ACC112 (cell line): ENCODE data around the gene HES4.

Source experiments
- H2AFZ ChIP-seq: fragments of 200-600 bp; sonication (generic); one replicate; pipeline ENCODE4 v1.6.0; 2017; ENCODE audit warnings: antibody characterized with exemption, low read length; ENCODE audit not compliant: unreplicated experiment
- H3K27ac ChIP-seq: fragments of 200-600 bp; sonication (generic); 2 replicates; pipeline ENCODE4 v1.5.1; 2014; ENCODE audit warnings: low read depth, mild to moderate bottlenecking, antibody characterized with exemption, low read length, moderate library complexity
- H3K27me3 ChIP-seq: fragments of 200-600 bp; sonication (generic); 2 replicates; pipeline ENCODE4 v1.6.1; 2014; ENCODE audit warnings: mild to moderate bottlenecking, antibody characterized with exemption, low read length, moderate library complexity, mixed read lengths; ENCODE audit not compliant: insufficient read depth
- H3K36me3 ChIP-seq: fragments of 200-600 bp; sonication (generic); 2 replicates; pipeline ENCODE4 v1.6.1; 2016; ENCODE audit warnings: mild to moderate bottlenecking, antibody characterized with exemption, low read length, moderate library complexity, mixed read lengths; ENCODE audit not compliant: insufficient read depth
- H3K4me1 ChIP-seq: fragments of 200-600 bp; sonication (generic); one replicate; pipeline ENCODE4 v1.6.1; 2016; ENCODE audit warnings: low read length, mixed read lengths; ENCODE audit not compliant: insufficient read depth, unreplicated experiment, control insufficient read depth
- H3K4me3 ChIP-seq: fragments of 200-600 bp; sonication (generic); 2 replicates; pipeline ENCODE4 v1.5.1; 2014; ENCODE audit warnings: mild to moderate bottlenecking, low read depth, low read length
- H3K79me2 ChIP-seq: fragments of 200-600 bp; sonication (generic); one replicate; pipeline ENCODE4 v1.6.0; 2016; ENCODE audit warnings: low read length; ENCODE audit not compliant: control insufficient read depth, unreplicated experiment, insufficient read depth

The HES4 gene

GRCh38 chr1:984476-984814, 15.5 kb downstream of the HES4 start:
- no peak overlapping the region for H2AFZ ChIP-seq
- peak overlapping the region; percentile 58; the same call in 1 of the 2 replicates for H3K4me3 ChIP-seq
- H3K36me3 ChIP-seq, result no peaks in the 10 kb centered on the region
- H3K27ac ChIP-seq, result no peak overlapping the region
- no peaks in the 10 kb centered on the region for H3K4me1 ChIP-seq
- no peaks in the 10 kb centered on the region for H3K79me2 ChIP-seq
- peaks cover 14% of the 10 kb centered on the region; the same call in 1 of the 2 replicates for H3K27me3 ChIP-seq

- no peaks in the 10 kb centered on the region for H3K4me1 ChIP-seq
- no peak overlapping the region for H3K27ac ChIP-seq
- H3K27me3 ChIP-seq, result peaks cover 9% of the 10 kb centered on the region; the same call in 1 of the 2 replicates
- H2AFZ ChIP-seq, result no peak overlapping the region
- no peaks in the 10 kb centered on the region for H3K36me3 ChIP-seq
- H3K79me2 ChIP-seq, result no peaks in the 10 kb centered on the region
- H3K4me3 ChIP-seq, result peak overlapping the region; percentile 58; the same call in 1 of the 2 replicates
Measured at GRCh38 chr1:983798-984475, 16.0 kb downstream of the HES4 start.

GRCh38 chr1:982765-983436, 17.0 kb downstream of the HES4 start:
- peaks cover 7% of the 10 kb centered on the region; the same call in 1 of the 2 replicates for H3K27me3 ChIP-seq
- H3K36me3 ChIP-seq, result no peaks in the 10 kb centered on the region
- H3K4me3 ChIP-seq, result no peak overlapping the region

DNA sequence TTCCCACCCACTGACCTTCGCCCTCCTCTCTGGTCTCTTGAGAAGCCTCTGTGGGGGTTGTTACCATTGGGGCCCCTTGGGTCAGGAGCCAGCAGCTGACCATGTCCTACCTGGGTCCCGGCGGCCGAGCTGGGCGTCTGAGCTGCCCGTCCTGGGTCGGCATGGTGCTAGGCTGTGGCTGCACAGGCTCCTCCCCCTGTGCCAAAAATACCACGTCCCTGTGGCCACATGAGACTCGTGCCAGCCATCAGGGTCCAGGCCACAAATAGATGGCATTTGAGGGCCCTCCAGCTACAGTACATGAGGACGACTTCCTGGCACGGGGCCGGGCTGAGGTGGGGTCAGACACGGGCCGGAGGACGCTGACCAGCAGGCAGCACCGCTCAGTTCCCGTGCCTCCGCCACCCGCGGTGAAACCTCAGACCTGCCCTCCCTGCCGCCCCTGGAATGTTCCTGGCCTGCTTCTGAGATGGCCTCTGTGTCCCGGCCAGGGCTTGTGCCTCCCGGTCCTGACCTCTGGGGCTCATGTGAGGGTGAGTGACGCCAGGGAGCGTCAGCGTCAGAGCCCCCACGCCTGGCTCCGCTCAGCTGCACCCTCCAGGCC, 17.8 kb downstream of the HES4 start, which contains the start of gene PERM1:
PERM1 (minus strand) TSS at position 139 of the 604 bp plus-strand sequence. CDS start 1,064 bp downstream, outside the sequence.
- no peaks in the 10 kb centered on the region for H3K79me2 ChIP-seq
- no peak within 1 kb of the TSS for H2AFZ ChIP-seq
- no peaks in the 10 kb centered on the region for H3K4me1 ChIP-seq
- H3K27ac ChIP-seq, result no peak within 1 kb of the TSS
- peaks cover 7% of the 10 kb centered on the region; the same call in 1 of the 2 replicates for H3K27me3 ChIP-seq
- H3K36me3 ChIP-seq, result no peaks in the 10 kb centered on the region
- H3K4me3 ChIP-seq, result no peak within 1 kb of the TSS

More at GRCh38 chr1:982765-983436, 17.0 kb downstream of the HES4 start:
- Histone ChIP-seq H3K4me1 (no peaks in the 10 kb centered on the region), H3K79me2 (no peaks in the 10 kb centered on the region), H3K27ac (no peak overlapping the region), H2AFZ (no peak overlapping the region)

DNA sequence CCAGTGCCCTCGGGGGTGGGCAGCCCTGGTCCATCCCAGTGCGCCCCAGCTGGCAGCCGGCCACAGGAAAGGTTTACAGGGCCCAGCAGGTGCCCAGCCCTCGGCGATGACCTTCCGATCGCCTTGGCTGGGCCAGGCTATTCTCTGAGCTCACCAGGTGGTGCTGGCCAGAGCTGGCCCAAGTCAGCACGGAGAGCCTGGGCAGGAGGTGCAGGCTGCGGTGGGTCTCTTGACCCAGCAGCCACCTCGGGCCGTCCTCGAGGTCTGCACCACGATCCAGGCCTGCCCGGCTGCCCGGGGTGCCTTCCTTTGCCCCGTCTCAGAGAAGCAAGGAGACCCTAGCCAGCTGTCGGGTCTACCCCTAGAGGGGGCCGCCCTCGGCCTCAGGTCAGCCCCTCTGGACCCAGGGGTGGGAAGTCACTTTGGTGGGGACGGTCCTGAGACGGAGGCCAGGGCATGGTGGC, 18.4 kb downstream of the HES4 start:
- H3K79me2 ChIP-seq, result no peaks in the 10 kb centered on the region
- no peak overlapping the region for H3K4me3 ChIP-seq
- H2AFZ ChIP-seq, result no peak overlapping the region
- no peaks in the 10 kb centered on the region for H3K36me3 ChIP-seq
- no peak overlapping the region for H3K27ac ChIP-seq
- peaks cover 7% of the 10 kb centered on the region; the same call in 1 of the 2 replicates for H3K27me3 ChIP-seq
- no peaks in the 10 kb centered on the region for H3K4me1 ChIP-seq

DNA sequence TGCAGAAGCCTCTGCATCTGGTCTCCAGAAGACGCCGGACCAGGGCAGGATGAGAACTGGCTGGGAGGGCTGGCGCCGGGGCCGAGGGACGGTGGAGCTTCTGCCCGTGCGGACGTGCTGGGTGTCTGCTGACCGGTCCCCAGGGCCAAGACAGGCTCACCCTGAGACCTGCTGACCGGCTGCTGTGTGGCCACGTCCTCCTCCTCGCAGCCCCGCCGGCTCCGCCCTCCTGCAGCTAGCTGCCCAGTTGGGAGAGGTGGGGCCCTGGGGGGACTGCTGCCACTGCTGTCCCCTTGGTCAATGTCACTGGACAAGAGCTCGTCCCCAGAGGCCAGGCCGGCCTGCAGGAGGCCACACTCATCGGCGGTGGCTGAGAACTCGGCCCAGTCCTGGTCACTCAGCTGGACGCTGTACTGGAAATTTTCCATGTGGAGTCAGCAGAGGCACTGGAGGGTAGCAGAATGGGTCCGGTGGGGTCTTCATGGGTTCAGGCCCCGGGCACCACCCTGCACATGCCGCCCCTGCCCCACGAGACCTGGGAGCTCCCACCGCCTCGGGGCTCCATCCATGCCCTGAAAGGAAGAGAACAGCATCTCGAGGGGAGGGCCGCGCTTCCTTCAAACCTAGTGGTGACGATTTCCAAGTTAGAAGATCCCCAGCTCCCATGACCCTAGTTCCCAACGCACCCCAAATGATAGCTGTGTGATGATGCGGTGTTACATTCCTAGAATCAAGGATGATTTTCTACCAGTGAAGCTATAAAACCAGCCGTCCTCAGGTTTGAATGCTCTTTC, 19.1 kb downstream of the HES4 start:
- no peaks in the 10 kb centered on the region for H3K79me2 ChIP-seq
- no peaks in the 10 kb centered on the region for H3K4me1 ChIP-seq
- H3K4me3 ChIP-seq, result no peak overlapping the region
- no peaks in the 10 kb centered on the region for H3K36me3 ChIP-seq
- peaks cover 7% of the 10 kb centered on the region; the same call in 1 of the 2 replicates for H3K27me3 ChIP-seq
- H3K27ac ChIP-seq, result no peak overlapping the region
- H2AFZ ChIP-seq, result no peak overlapping the region

DNA sequence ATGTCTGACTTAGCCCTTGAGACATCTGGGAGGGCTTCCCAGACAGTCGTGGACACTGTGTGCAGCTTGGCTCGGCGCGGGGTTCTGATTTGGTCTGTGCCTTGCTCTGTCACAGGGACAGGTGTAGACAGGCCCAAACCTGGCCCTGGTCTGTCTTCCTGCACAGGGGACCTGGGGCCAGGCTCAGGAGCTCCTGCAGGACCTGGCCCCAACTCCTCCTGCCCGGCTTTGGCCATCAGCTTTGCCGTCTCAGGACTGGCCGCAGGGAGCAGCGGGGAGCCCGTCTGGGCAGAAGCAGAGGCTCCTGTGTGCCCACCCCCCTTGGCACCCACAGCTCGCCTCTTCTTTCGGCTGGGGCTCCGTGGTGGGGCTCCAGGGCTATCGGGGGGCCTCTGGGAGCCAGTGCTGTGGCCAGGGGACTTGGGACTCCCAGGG, 19.7 kb downstream of the HES4 start:
- Histone ChIP-seq H3K27me3 (peaks cover 7% of the 10 kb centered on the region; the same call in 1 of the 2 replicates), H3K79me2 (no peaks in the 10 kb centered on the region), H3K4me1 (no peaks in the 10 kb centered on the region), H3K36me3 (no peaks in the 10 kb centered on the region), H2AFZ (no peak overlapping the region), H3K27ac (no peak overlapping the region), H3K4me3 (no peak overlapping the region)

- H3K79me2 ChIP-seq, result no peaks in the 10 kb centered on the region
- no peak overlapping the region for H3K4me3 ChIP-seq
- peaks cover 7% of the 10 kb centered on the region; the same call in 1 of the 2 replicates for H3K27me3 ChIP-seq
- no peak overlapping the region for H2AFZ ChIP-seq
- no peaks in the 10 kb centered on the region for H3K4me1 ChIP-seq
- H3K27ac ChIP-seq, result no peak overlapping the region
- no peaks in the 10 kb centered on the region for H3K36me3 ChIP-seq
Measured at GRCh38 chr1:979744-980072, 20.2 kb downstream of the HES4 start.

DNA sequence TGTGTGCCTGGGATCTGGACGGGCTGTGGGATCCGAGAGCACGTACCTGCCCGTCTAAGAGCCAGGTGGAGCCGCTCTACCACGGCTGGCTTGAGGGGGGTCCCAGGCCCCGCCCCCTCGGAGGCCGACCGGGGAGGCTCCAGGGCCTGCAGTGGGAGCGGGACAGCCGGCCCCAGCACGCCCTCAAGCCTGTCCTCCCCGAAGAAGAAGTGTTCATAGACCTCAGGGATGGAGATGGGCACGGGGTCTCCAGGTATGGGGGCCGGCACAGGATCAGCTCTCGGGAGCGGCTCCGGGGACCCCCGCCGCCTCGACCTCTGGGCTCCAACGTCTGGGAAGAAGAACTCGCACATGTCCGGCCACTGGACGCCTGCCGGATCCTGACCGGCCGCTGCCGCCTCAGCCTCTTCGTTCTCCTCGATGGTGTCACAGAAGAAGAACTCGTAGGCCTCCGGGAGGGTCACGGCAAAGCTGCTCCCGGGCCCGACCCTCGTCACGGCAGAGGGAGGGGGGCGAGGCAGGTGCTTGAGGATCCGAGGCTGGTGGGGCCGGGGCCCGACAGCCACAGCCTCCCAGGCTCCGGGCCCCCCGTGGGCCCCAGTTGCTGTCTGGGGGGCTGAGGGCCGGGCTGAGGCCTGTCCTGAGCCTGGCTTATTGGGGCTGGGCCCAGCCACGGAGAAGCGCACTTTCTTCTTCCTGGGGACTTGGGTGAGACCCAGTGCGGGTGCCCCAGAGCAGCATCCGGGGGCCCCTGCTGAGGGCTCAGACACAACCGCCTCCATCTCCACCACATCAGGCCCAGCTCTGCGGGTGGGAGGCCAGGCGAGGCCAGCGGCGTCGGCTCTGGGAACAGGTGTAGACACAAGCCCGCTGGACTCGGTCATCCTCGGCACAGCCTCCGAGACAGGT, 20.8 kb downstream of the HES4 start:
- Histone ChIP-seq H3K27me3 (peaks cover 7% of the 10 kb centered on the region; the same call in 1 of the 2 replicates), H3K4me1 (no peaks in the 10 kb centered on the region), H3K27ac (no peak overlapping the region), H3K79me2 (no peaks in the 10 kb centered on the region), H3K4me3 (no peak overlapping the region), H2AFZ (no peak overlapping the region), H3K36me3 (no peaks in the 10 kb centered on the region)
